Hypothalamus (tissue), 51 donors: ENCODE data around the gene USHBP1.

ENCODE experiments used
- DNase-seq, 51 donors: peaks; one replicate each; lab custom pipeline; 2025; lab: John Stamatoyannopoulos, UW

The USHBP1 gene

GRCh38 chr19:17215127-17215971 lies 49.2 kb downstream of the USHBP1 start, which contains the start of gene USE1:
Gene USE1, plus strand, starts transcription at chr19:17215357. Its CDS starts 49 bp downstream, at chr19:17215406.
- DNase-seq = peak; percentile 48 to 97 (median 85)

DNA sequence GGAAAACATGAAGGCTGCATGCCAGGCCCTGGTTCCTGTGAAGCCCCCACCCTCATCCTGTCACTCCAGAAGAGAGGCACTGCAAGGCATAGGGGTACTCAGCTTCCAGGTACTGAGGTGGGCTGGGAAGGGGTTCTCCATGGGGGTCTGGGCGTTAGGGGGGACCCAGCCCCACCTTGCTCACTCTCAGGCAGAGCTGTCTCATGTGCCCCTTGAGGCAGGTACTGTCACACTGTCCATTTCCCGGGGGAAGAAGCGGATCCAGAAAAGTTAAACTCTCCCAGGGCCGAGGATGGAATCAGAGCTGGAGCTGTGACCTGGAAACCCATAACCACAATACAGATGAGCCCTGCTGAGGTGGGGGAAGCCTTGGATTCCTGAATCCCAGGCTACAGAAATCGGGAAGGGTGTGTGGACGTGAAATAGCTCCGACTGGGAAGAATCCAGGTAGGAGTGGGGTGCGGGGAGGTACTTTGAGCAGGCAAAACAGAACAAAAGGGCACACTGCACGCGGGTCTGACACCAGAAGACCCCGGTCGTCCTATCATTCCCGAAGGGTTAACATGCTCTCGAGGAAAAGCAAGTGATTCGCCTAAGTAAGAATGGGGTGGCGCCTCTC lies 49.9 kb downstream of the USHBP1 start:
- DNase-seq = peak in 2 of 51 donors; percentile 38 to 40

GRCh38 chr19:17213334-17213733 lies 51.2 kb downstream of the USHBP1 start:
- DNase-seq = no peak

DNA sequence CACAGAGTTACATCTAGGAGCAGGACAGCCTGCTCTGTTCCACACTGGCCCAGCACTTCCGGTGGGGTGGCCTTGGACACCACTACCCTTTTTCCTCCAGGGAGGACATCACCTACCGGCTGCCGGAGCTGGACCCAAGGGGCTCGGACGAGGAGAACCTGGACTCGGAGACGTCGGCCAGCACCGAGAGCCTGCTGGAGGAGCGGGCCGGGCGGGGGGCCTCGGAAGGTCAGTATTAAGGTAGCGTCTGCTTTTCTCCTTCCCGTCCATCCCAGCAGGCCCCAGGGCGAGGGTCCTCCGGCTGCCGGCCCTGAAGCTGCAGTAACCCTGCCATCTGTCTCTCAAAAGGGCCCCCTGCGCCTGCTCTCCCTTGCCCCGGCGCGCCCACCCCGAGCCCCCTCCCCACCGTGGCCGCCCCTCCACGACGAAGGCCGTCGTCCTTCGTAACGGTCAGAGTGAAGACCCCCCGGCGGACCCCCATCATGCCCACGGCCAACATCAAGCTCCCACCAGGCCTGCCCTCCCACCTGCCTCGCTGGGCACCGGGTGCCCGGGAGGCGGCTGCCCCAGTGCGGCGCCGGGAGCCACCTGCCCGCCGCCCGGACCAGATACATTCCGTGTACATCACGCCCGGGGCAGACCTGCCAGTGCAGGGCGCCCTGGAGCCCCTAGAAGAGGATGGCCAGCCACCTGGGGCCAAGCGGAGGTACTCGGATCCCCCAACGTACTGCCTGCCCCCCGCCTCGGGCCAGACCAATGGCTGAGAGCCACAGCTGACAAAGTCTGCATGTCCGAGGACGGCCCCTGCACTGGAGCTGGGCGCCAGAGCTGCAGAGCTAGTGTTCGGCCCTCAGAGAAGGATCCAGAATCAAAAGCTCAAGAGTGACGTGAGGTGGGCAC lies 52.7 kb downstream of the USHBP1 start:
- DNase-seq = no peak

GRCh38 chr19:17210296-17210695 lies 54.2 kb downstream of the USHBP1 start:
- no peak for DNase-seq

DNA sequence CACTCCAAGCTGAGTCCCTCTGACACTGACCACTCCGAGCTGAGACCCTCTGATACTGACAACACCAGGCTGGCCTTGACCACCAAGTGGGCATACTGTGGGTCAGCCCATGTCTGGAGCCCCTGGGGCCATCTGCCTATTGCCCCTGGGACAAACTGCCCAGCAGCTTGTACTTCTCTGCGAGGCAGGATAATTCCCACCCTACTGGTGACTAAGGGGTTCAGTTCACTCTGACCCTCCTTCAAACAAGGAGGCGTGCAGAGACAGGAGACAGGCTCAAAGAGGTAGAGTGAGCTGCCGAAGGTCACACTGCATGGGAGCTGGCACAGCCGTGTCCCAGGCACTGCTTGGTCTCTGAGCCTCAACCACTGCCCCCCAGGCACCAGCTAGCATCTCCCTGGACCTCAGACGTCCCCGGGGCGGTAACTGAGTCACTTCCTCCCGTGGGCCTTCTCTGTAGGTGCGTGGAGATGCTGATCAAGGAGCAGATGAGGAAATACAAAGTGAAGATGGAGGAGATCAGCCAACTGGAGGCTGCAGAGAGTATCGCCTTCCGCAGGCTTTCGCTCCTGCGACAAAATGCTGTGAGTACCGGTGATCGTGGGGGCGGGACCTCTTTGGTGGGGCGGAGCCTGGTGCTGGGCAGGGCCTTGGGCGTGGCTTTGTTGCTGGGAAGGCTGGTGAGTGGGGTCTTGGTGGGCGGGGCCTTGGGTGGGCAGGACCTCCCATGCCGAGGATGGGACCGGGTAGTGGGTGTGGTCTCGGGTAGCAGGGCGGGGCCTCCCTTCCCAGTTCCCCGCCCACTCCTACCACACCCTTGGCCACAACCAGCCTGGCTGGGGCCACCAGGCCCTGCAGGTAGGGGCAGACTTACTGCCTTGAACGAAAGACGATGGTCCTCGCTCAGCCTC lies 55.2 kb downstream of the USHBP1 start:
- DNase-seq = no peak

GRCh38 chr19:17206736-17207581 lies 57.6 kb downstream of the USHBP1 start:
- no peak for DNase-seq

DNA sequence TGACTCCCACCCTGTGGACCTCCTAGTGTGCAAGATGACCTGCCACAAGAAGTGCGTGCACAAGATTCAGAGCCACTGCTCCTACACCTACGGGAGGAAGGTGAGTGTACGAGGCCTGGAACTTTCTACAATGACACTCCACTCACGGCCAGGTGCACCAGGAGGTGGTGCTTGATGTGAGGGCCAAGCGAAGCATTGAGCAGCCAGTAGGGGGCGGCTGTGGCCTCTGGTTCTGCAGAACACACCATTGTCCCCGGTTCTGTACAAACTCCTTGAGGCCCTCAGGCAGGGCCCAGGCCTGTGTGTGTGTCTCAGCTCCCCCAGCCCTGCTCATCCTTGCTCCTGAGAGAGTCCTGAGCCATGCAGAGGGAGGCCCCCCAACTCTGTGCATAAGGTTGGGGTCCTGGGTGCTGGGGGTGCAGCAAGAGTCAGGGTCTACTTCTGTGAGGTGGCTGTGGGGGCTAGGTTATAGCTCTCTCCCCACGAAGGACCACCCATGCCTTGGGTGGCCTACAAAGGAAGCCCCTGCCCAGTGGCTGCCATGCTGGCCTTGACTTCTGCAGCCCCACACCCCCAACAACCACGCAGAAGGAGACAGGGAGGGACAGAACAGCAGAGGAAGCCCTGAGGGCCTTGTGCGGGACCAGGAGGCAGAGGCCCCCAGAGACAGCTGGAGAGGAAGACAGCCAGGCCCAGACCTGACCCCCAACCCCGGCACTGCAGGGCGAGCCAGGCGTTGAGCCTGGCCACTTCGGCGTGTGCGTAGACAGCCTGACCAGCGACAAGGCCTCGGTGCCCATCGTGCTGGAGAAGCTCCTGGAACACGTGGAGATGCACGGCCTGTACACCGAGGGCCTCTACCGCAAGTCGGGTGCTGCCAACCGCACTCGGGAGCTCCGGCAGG lies 59.1 kb downstream of the USHBP1 start:
- peak in 24 of 51 donors; percentile 1 to 53 (median 17) for DNase-seq

DNA sequence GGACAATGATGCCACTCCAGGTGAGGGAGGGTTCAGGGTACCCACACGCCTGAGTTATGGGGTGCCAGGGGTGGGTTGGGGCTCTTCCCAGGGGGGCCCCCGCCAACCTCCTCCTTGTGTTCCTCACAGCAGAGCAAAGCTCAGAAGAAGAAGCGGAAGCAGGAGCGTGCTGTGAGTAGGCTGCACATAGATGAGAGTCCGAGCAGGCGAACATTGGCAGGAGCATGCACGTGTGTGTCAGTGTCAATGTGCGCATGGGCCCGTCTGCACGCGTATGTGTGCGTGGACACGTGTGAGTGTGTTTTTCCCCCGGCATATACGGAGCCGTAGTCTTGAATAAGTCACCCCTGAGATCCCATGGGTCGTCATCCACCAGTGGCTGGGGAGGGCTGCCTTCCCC lies 61.8 kb downstream of the USHBP1 start:
- DNase-seq = no peak

GRCh38 chr19:17202249-17202648 lies 62.3 kb downstream of the USHBP1 start:
- no peak for DNase-seq

DNA sequence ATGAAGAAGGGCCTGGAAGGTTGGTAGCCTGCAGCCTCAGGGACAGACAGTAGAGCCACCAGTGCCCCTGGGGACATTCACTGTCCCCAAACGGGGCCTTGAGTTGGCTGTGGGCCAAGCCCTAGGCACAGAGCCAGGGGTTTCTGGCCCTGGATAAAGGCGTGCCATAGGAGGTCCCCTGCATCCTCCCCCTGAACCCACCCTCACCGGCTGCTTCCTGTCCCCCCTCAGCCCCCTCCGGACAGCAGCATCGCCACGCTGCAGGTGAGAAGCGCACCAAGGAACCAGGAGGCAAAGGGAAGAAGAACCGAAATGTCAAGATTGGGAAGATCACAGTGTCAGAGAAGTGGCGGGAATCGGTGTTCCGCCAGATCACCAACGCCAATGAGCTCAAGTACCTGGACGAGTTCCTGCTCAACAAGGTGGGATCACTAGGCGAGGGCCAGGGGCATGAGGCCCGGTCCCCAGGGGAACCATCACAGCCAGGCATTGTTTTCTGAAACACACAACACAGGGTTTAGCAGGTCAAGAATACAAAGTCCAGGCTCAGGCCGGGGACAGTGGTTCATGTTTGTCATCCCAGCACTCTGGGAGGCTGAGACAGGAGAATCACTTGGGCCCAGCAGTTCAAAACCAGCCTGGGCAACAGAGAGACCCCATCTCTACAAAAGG lies 64.0 kb downstream of the USHBP1 start:
- DNase-seq = no peak
